CD4-positive, CD25-positive, alpha-beta regulatory T cell (primary cell): ENCODE data around the gene PLET1. TPM values are rescaled to one million over a fixed set of nuclear protein-coding genes. Genes with fewer than 3 reads are reported as not detected.

Experiments used
- ATAC-seq, 2 donors: fragments of 150-1000 bp; cut with Tn5 transposase; one replicate each; pipeline ENCODE4 v1.10.0; 2021; ENCODE audit warnings: low read depth in 2 of 2, moderate number of reproducible peaks in 2 of 2, moderate library complexity in 1 of 2
- DNase-seq, 3 donors: peaks; one replicate each; pipeline versions ENCODE4 v3.0.0 to v3.0.0-alpha.2; 2012 to 2022; ENCODE audit warnings: mixed read lengths in 1 of 3
- H3K27ac ChIP-seq: one replicate; pipeline ENCODE4 v1.7.0; 2013; ENCODE audit warnings: mild to moderate bottlenecking, low read length; ENCODE audit not compliant: insufficient read depth, poor library complexity, severe bottlenecking
- H3K27me3 ChIP-seq: one replicate; pipeline ENCODE4 v1.7.0; 2013; ENCODE audit warnings: low read length; ENCODE audit not compliant: control insufficient read depth, insufficient read depth
- H3K36me3 ChIP-seq: one replicate; pipeline ENCODE4 v1.7.0; 2013; ENCODE audit warnings: mild to moderate bottlenecking, low read length, moderate library complexity; ENCODE audit not compliant: control insufficient read depth, insufficient read depth
- H3K4me1 ChIP-seq: 2 replicates; pipeline ENCODE4 v1.7.0; 2013; ENCODE audit warnings: mild to moderate bottlenecking, low read length; ENCODE audit not compliant: insufficient read depth, control insufficient read depth, poor library complexity, severe bottlenecking
- H3K4me3 ChIP-seq: one replicate; pipeline ENCODE4 v1.7.0; 2013; ENCODE audit warnings: low read depth, mild to moderate bottlenecking, low read length, moderate library complexity
- H3K9me3 ChIP-seq, 2 experiments: 1 replicate in 1 of 2; 2 replicates in 1 of 2; pipeline ENCODE4 v1.7.0; 2013; ENCODE audit warnings: low read length in 2 of 2, mild to moderate bottlenecking in 1 of 2, moderate library complexity in 1 of 2; ENCODE audit not compliant: control insufficient read depth in 2 of 2
- H3K27ac Mint-ChIP-seq, 3 donors: one replicate each; pipeline ENCODE4 v1.8.0; 2020 to 2022; ENCODE audit warnings: mild to moderate bottlenecking in 3 of 3, mixed read lengths in 3 of 3, moderate library complexity in 2 of 3
- H3K27me3 Mint-ChIP-seq: one replicate; pipeline ENCODE4 v1.8.0; 2022; ENCODE audit warnings: mild to moderate bottlenecking, mixed read lengths
- H3K36me3 Mint-ChIP-seq: one replicate; pipeline ENCODE4 v1.8.0; 2020; ENCODE audit warnings: mixed read lengths
- H3K4me1 Mint-ChIP-seq, 4 donors: one replicate each; pipeline ENCODE4 v1.8.0; 2020 to 2022; ENCODE audit warnings: mixed read lengths in 4 of 4, mild to moderate bottlenecking in 1 of 4
- H3K4me3 Mint-ChIP-seq, 4 donors: one replicate each; pipeline ENCODE4 v1.8.0; 2020 to 2022; ENCODE audit warnings: mild to moderate bottlenecking in 4 of 4, mixed read lengths in 4 of 4, moderate library complexity in 3 of 4
- H3K9me3 Mint-ChIP-seq, 7 donors: one replicate each; pipeline ENCODE4 v1.8.0; 2020 to 2022; ENCODE audit warnings: mixed read lengths in 7 of 7, mild to moderate bottlenecking in 3 of 7, moderate library complexity in 2 of 7
- polyA plus RNA-seq, 4 donors: library from polyadenylated mRNA; unstranded; fragments of 300-500 nt; fragmentation: Illumina TruSeq; gene quantifications; one replicate each; pipeline ENCODE4 v1.2.3, GENCODE V29; 2021
- total RNA-seq: library from RNA; stranded (reverse); gene quantifications from one replicate; pipeline ENCODE4 v1.2.3, GENCODE V29; 2022

Gene PLET1
- total and polyA plus RNA-seq, 5 donors from 2014 or later, result not detected

- H3K36me3 ChIP-seq, result peaks cover 21% of the 10 kb centered on the region
- Mint-ChIP-seq H3K27me3 (no peaks in the 10 kb centered on the region), H3K4me1 (peaks cover 16 to 43% (median 18%) of the 10 kb centered on the region in 4 donors), H3K4me3 (peak overlapping the region; percentile 94 to 96 (median 94)), H3K36me3 (peaks cover 31% of the 10 kb centered on the region), H3K27ac (peak overlapping the region; percentile 97 to 99 (median 98)), H3K9me3 (no peaks in the 10 kb centered on the region)
- H3K4me1 ChIP-seq, result peaks cover 15% of the 10 kb centered on the region
- DNase-seq (no peak), ATAC-seq (peak; percentile 69 to 72)
- H3K9me3 ChIP-seq, result no peaks in the 10 kb centered on the region
- peak overlapping the region; percentile 87 for H3K4me3 ChIP-seq
- peak overlapping the region; percentile 93 for H3K27ac ChIP-seq
- H3K27me3 ChIP-seq, result no peaks in the 10 kb centered on the region
Observed at GRCh38 chr11:112226831-112227401, 33.7 kb downstream of the PLET1 start.

GRCh38 chr11:112226062-112226830, 34.4 kb downstream of the PLET1 start, which contains the start of gene PTS:
PTS (plus strand) TSS chr11:112226428; CDS start chr11:112226444, 16 bp downstream.
- peaks cover 15% of the 10 kb centered on the region for H3K4me1 ChIP-seq
- ATAC-seq, result peak; percentile 90
- H3K27ac Mint-ChIP-seq, result peak within 1 kb of the TSS; percentile 97 to 99 (median 98)
- peak within 1 kb of the TSS; percentile 94 to 96 (median 94) for H3K4me3 Mint-ChIP-seq
- no peaks in the 10 kb centered on the region for H3K27me3 Mint-ChIP-seq
- no peaks in the 10 kb centered on the region for H3K9me3 ChIP-seq
- H3K27me3 ChIP-seq, result no peaks in the 10 kb centered on the region
- DNase-seq, result peak; percentile 77 to 92 (median 89)
- H3K9me3 Mint-ChIP-seq, result no peaks in the 10 kb centered on the region
- H3K27ac ChIP-seq, result peak within 1 kb of the TSS; percentile 93
- peaks cover 25% of the 10 kb centered on the region for H3K36me3 Mint-ChIP-seq
- peaks cover 16 to 43% (median 18%) of the 10 kb centered on the region in 4 donors for H3K4me1 Mint-ChIP-seq
- H3K4me3 ChIP-seq, result peak within 1 kb of the TSS; percentile 89
- H3K36me3 ChIP-seq, result peaks cover 20% of the 10 kb centered on the region

GRCh38 chr11:112225753-112226061, 35.0 kb downstream of the PLET1 start:
- Histone ChIP-seq H3K27me3 (no peaks in the 10 kb centered on the region), H3K4me3 (peak overlapping the region; percentile 89), H3K4me1 (peaks cover 15% of the 10 kb centered on the region), H3K9me3 (no peaks in the 10 kb centered on the region), H3K36me3 (peaks cover 16% of the 10 kb centered on the region), H3K27ac (peak overlapping the region; percentile 93)
- Mint-ChIP-seq H3K4me1 (peaks cover 16 to 41% (median 18%) of the 10 kb centered on the region in 4 donors), H3K27me3 (no peaks in the 10 kb centered on the region), H3K27ac (peak overlapping the region; percentile 97 to 99 (median 98)), H3K9me3 (no peaks in the 10 kb centered on the region), H3K4me3 (peak overlapping the region; percentile 94 to 96 (median 94)), H3K36me3 (peaks cover 21% of the 10 kb centered on the region)
- ATAC-seq, result no peak
- no peak for DNase-seq

- H3K27ac ChIP-seq, result no peak overlapping the region
- peaks cover 2% of the 10 kb centered on the region for H3K36me3 ChIP-seq
- Mint-ChIP-seq H3K4me1 (peaks cover 16 to 37% (median 17%) of the 10 kb centered on the region in 4 donors), H3K27me3 (no peaks in the 10 kb centered on the region), H3K9me3 (no peaks in the 10 kb centered on the region), H3K27ac (peak overlapping the region in 1 of 3 donors; percentile 75), H3K4me3 (peak overlapping the region in 2 of 4 donors; percentile 30 to 76), H3K36me3 (peaks cover 8% of the 10 kb centered on the region)
- peaks cover 15% of the 10 kb centered on the region for H3K4me1 ChIP-seq
- H3K9me3 ChIP-seq, result no peaks in the 10 kb centered on the region
- no peak for ATAC-seq
- no peak overlapping the region for H3K4me3 ChIP-seq
- no peak for DNase-seq
- no peaks in the 10 kb centered on the region for H3K27me3 ChIP-seq
Observed at GRCh38 chr11:112223754-112224532, 36.7 kb downstream of the PLET1 start.

GRCh38 chr11:112223121-112223520, 37.5 kb downstream of the PLET1 start:
- Histone ChIP-seq H3K36me3 (no peaks in the 10 kb centered on the region), H3K27ac (no peak overlapping the region), H3K4me3 (no peak overlapping the region), H3K4me1 (peaks cover 15% of the 10 kb centered on the region), H3K27me3 (no peaks in the 10 kb centered on the region), H3K9me3 (no peaks in the 10 kb centered on the region)
- H3K27me3 Mint-ChIP-seq, result no peaks in the 10 kb centered on the region
- no peaks in the 10 kb centered on the region for H3K9me3 Mint-ChIP-seq
- no peak for DNase-seq
- H3K27ac Mint-ChIP-seq, result no peak overlapping the region
- no peak overlapping the region for H3K4me3 Mint-ChIP-seq
- H3K4me1 Mint-ChIP-seq, result peaks cover 12 to 30% (median 12%) of the 10 kb centered on the region in 4 donors
- ATAC-seq, result no peak
- peaks cover under 1% of the 10 kb centered on the region for H3K36me3 Mint-ChIP-seq

- Mint-ChIP-seq H3K27ac (no peak overlapping the region), H3K36me3 (no peaks in the 10 kb centered on the region), H3K4me3 (no peak overlapping the region), H3K9me3 (no peaks in the 10 kb centered on the region), H3K27me3 (no peaks in the 10 kb centered on the region), H3K4me1 (peaks cover 7 to 22% (median 9%) of the 10 kb centered on the region in 4 donors)
- Histone ChIP-seq H3K27me3 (no peaks in the 10 kb centered on the region), H3K4me3 (no peak overlapping the region), H3K27ac (no peak overlapping the region), H3K9me3 (no peaks in the 10 kb centered on the region), H3K4me1 (peaks cover 11% of the 10 kb centered on the region), H3K36me3 (no peaks in the 10 kb centered on the region)
- ATAC-seq (no peak), DNase-seq (no peak)
Observed at GRCh38 chr11:112222303-112222702, 38.4 kb downstream of the PLET1 start.

GRCh38 chr11:112221274-112221835, 39.3 kb downstream of the PLET1 start:
- Histone ChIP-seq H3K9me3 (no peaks in the 10 kb centered on the region), H3K27me3 (no peaks in the 10 kb centered on the region), H3K27ac (no peak overlapping the region), H3K4me3 (no peak overlapping the region), H3K36me3 (no peaks in the 10 kb centered on the region), H3K4me1 (peaks cover 5% of the 10 kb centered on the region)
- Mint-ChIP-seq H3K9me3 (no peaks in the 10 kb centered on the region), H3K4me3 (no peak overlapping the region), H3K27ac (no peak overlapping the region), H3K27me3 (no peaks in the 10 kb centered on the region), H3K36me3 (no peaks in the 10 kb centered on the region), H3K4me1 (peaks cover 0 to 15% (median 2%) of the 10 kb centered on the region in 4 donors)
- ATAC-seq (no peak), DNase-seq (no peak)
